H9 (cell line): ENCODE measurements around the gene UNC80. TPM values are rescaled to one million over a fixed set of nuclear protein-coding genes. Genes with fewer than 3 reads are reported as not detected.

Experiments used
- DNase-seq: peaks from one replicate; pipeline ENCODE4 v3.0.0-alpha.2; 2017
- H2AFZ ChIP-seq: one replicate; pipeline ENCODE4 v1.6.1; 2013; ENCODE audit warnings: mild to moderate bottlenecking, low read length, control low read depth, moderate library complexity
- H2AK5ac ChIP-seq: 2 replicates; pipeline ENCODE4 v1.6.1; 2013; ENCODE audit warnings: low read length, control low read depth, mixed read lengths; ENCODE audit not compliant: insufficient read length
- H2BK120ac ChIP-seq: one replicate; pipeline ENCODE4 v1.6.1; 2013; ENCODE audit warnings: low read depth, mild to moderate bottlenecking, low read length, control low read depth, inconsistent platforms; ENCODE audit not compliant: poor library complexity, severe bottlenecking
- H2BK12ac ChIP-seq: 2 replicates; pipeline ENCODE4 v1.6.1; 2013; ENCODE audit warnings: low read length, control low read depth, mixed read lengths, low read depth; ENCODE audit not compliant: insufficient read length
- H2BK15ac ChIP-seq: 2 replicates; pipeline ENCODE4 v1.6.1; 2013; ENCODE audit warnings: low read depth, low read length, control low read depth
- H2BK20ac ChIP-seq: one replicate; pipeline ENCODE4 v1.6.1; 2013; ENCODE audit warnings: low read depth, mild to moderate bottlenecking, low read length, control low read depth, inconsistent platforms; ENCODE audit not compliant: poor library complexity, severe bottlenecking
- H2BK5ac ChIP-seq: 2 replicates; pipeline ENCODE4 v1.6.1; 2013; ENCODE audit warnings: low read length, control low read depth, mixed read lengths; ENCODE audit not compliant: insufficient read length
- H3K14ac ChIP-seq: 2 replicates; pipeline ENCODE4 v1.6.1; 2013; ENCODE audit warnings: low read length, control low read depth; ENCODE audit not compliant: insufficient read depth
- H3K18ac ChIP-seq: 2 replicates; pipeline ENCODE4 v1.6.1; 2013; ENCODE audit warnings: low read depth, mild to moderate bottlenecking, mixed read lengths, low read length, control low read depth; ENCODE audit not compliant: insufficient read length
- H3K23ac ChIP-seq: 2 replicates; pipeline ENCODE4 v1.6.1; 2013; ENCODE audit warnings: low read length, control low read depth, mixed read lengths, low read depth; ENCODE audit not compliant: insufficient read length
- H3K23me2 ChIP-seq: 2 replicates; pipeline ENCODE4 v1.6.1; 2013; ENCODE audit warnings: low read depth, mild to moderate bottlenecking, mixed read lengths, low read length, control low read depth; ENCODE audit not compliant: insufficient read length, poor library complexity, severe bottlenecking
- H3K27ac ChIP-seq: 2 replicates; pipeline ENCODE4 v1.5.1; 2013; ENCODE audit warnings: low read length, control low read depth, mixed read lengths, low read depth; ENCODE audit not compliant: insufficient read length
- H3K27me3 ChIP-seq: 2 replicates; pipeline ENCODE4 v1.6.1; 2013; ENCODE audit warnings: low read length, control low read depth, inconsistent platforms; ENCODE audit not compliant: insufficient read depth
- H3K4ac ChIP-seq: 2 replicates; pipeline ENCODE4 v1.6.1; 2013; ENCODE audit warnings: low read depth, mild to moderate bottlenecking, control low read depth, inconsistent platforms, low read length, moderate library complexity
- H3K4me1 ChIP-seq: 2 replicates; pipeline ENCODE4 v1.6.1; 2013; ENCODE audit warnings: low read length, control low read depth, inconsistent platforms; ENCODE audit not compliant: insufficient read depth
- H3K4me2 ChIP-seq: 2 replicates; pipeline ENCODE4 v1.6.1; 2013; ENCODE audit warnings: low read length, control low read depth, mixed read lengths; ENCODE audit not compliant: insufficient read length, insufficient read depth
- H3K56ac ChIP-seq: 2 replicates; pipeline ENCODE4 v1.6.1; 2013; ENCODE audit warnings: low read depth, mild to moderate bottlenecking, mixed read lengths, low read length, control low read depth; ENCODE audit not compliant: insufficient read length
- H3K79me1 ChIP-seq: 2 replicates; pipeline ENCODE4 v1.6.1; 2013; ENCODE audit warnings: low read depth, mild to moderate bottlenecking, moderate library complexity, low read length, control low read depth, inconsistent platforms; ENCODE audit not compliant: insufficient read depth, poor library complexity, severe bottlenecking
- H3K79me2 ChIP-seq: 2 replicates; pipeline ENCODE4 v1.6.1; 2013; ENCODE audit warnings: low read length, control low read depth, inconsistent platforms; ENCODE audit not compliant: insufficient read depth
- H3K9ac ChIP-seq: 2 replicates; pipeline ENCODE4 v1.6.1; 2013; ENCODE audit warnings: low read length, control low read depth, mixed read lengths; ENCODE audit not compliant: insufficient read length; ENCODE audit errors: extremely low read depth
- H3K9me3 ChIP-seq: one replicate; pipeline ENCODE4 v1.6.1; 2013; ENCODE audit warnings: low read depth, low read length, inconsistent platforms; ENCODE audit not compliant: control insufficient read depth
- H3T11ph ChIP-seq: one replicate; pipeline ENCODE4 v1.6.1; 2013; ENCODE audit warnings: mild to moderate bottlenecking, low read length, control low read depth, inconsistent platforms
- H4K20me1 ChIP-seq: one replicate; pipeline ENCODE4 v1.6.1; 2013; ENCODE audit not compliant: control insufficient read depth, insufficient read length, insufficient read depth
- H4K5ac ChIP-seq: 2 replicates; pipeline ENCODE4 v1.6.1; 2013; ENCODE audit warnings: low read depth, mild to moderate bottlenecking, mixed read lengths, low read length, control low read depth; ENCODE audit not compliant: insufficient read length
- H4K8ac ChIP-seq: replicated peaks from 2 replicates; pipeline ENCODE4 v1.6.1; 2013; ENCODE audit warnings: low read length, control low read depth, mixed read lengths, low read depth; ENCODE audit not compliant: insufficient read length
- H4K91ac ChIP-seq: 2 replicates; pipeline ENCODE4 v1.6.1; 2013; ENCODE audit warnings: low read depth, mild to moderate bottlenecking, moderate library complexity, mixed read lengths, low read length, control low read depth; ENCODE audit not compliant: insufficient read length
- H3K27ac Mint-ChIP-seq, 3 experiments: 2 replicates in 2 of 3; 3 replicates in 1 of 3; pipeline ENCODE4 v1.8.0; 2020 to 2021; ENCODE audit warnings: mixed read lengths in 3 of 3, mild to moderate bottlenecking in 1 of 3, moderate library complexity in 1 of 3
- H3K27me3 Mint-ChIP-seq: 2 replicates; pipeline ENCODE4 v1.8.0; 2021; ENCODE audit warnings: low read depth, mild to moderate bottlenecking, moderate library complexity, mixed read lengths
- H3K36me3 Mint-ChIP-seq, 3 experiments: 2 replicates in 2 of 3; 3 replicates in 1 of 3; pipeline ENCODE4 v1.8.0; 2020 to 2021; ENCODE audit warnings: low read depth in 3 of 3, mixed read lengths in 3 of 3; ENCODE audit not compliant: insufficient read depth in 1 of 3
- H3K4me1 Mint-ChIP-seq, 2 experiments: 2 replicates each; pipeline ENCODE4 v1.8.0; 2020; ENCODE audit warnings: mixed read lengths in 2 of 2
- H3K4me3 Mint-ChIP-seq, 2 experiments: 2 replicates in 1 of 2; 3 replicates in 1 of 2; pipeline ENCODE4 v1.8.0; 2020 to 2021; ENCODE audit warnings: mild to moderate bottlenecking in 2 of 2, mixed read lengths in 2 of 2, moderate library complexity in 1 of 2
- H3K9me3 Mint-ChIP-seq, 2 experiments: 2 replicates in 1 of 2; 3 replicates in 1 of 2; pipeline ENCODE4 v1.8.0; 2020; ENCODE audit warnings: mild to moderate bottlenecking in 2 of 2, mixed read lengths in 2 of 2, moderate library complexity in 1 of 2
- CTCF ChIP-seq: fragments of 200-600 bp; sonication (generic); conservative IDR thresholded peaks from 3 replicates; pipeline ENCODE4 v1.8.0; 2021; ENCODE audit warnings: antibody characterized with exemption, mild to moderate bottlenecking
- WGBS: extraction: QIAGEN DNeasy Blood & Tissue Kit; methylation state at CpG from one replicate; pipeline ENCODE4 v1.1.7; 2013; ENCODE audit warnings: missing lambda C conversion rate, low lambda C conversion rate, mixed read lengths; ENCODE audit not compliant: insufficient read length; ENCODE audit errors: extremely low coverage; 5-methylcytosine and 5-hydroxymethylcytosine counted together
- total RNA-seq: library from RNA; stranded (reverse); gene quantifications from 2 replicates; pipeline ENCODE4 v1.2.1, GENCODE V29; 2021

Gene UNC80
- total RNA-seq, 1 experiment from 2014 or later, result 0.52 TPM

- no peak; the same call in 2 of the 3 replicates for TF ChIP-seq CTCF
- H4K5ac ChIP-seq, result no peak overlapping the region
- Mint-ChIP-seq H3K36me3 (peaks cover 0 to 2% (median 2%) of the 10 kb centered on the region in 3 experiments; a peak in 2 of 7 replicates), H3K27ac (no peak overlapping the region), H3K9me3 (no peaks in the 10 kb centered on the region), H3K4me1 (peaks cover 0 to 4% of the 10 kb centered on the region in 2 experiments; a peak in 2 of 4 replicates), H3K4me3 (no peak overlapping the region), H3K27me3 (peaks cover 8% of the 10 kb centered on the region; the same call in 1 of the 2 replicates)
- no peak overlapping the region for H2BK5ac ChIP-seq
- no peak overlapping the region for H2BK12ac ChIP-seq
- H3K79me2 ChIP-seq, result no peaks in the 10 kb centered on the region
- H2BK15ac ChIP-seq, result no peak overlapping the region
- H3K27ac ChIP-seq, result no peak overlapping the region
- no peak overlapping the region for H3K4me2 ChIP-seq
- no peak overlapping the region for H3K18ac ChIP-seq
- no peaks in the 10 kb centered on the region for H4K20me1 ChIP-seq
- no peak overlapping the region for H3K9ac ChIP-seq
- H3K27me3 ChIP-seq, result no peaks in the 10 kb centered on the region
- H4K8ac ChIP-seq, result no peak overlapping the region
- no peak overlapping the region for H2BK120ac ChIP-seq
- no peaks in the 10 kb centered on the region for H3K4me1 ChIP-seq
- no peak overlapping the region for H3T11ph ChIP-seq
- no peak overlapping the region for H2AK5ac ChIP-seq
- H3K23ac ChIP-seq, result no peak overlapping the region
- no peak overlapping the region for H3K56ac ChIP-seq
- no peak overlapping the region for H4K91ac ChIP-seq
- no CpG with 5 or more reads among the region's 3 CpGs for WGBS
- H3K9me3 ChIP-seq, result no peaks in the 10 kb centered on the region
- no peaks in the 10 kb centered on the region for H3K23me2 ChIP-seq
- H2AFZ ChIP-seq, result no peak overlapping the region
- H3K14ac ChIP-seq, result no peak overlapping the region
- no peak for DNase-seq
- H3K4ac ChIP-seq, result no peak overlapping the region
- no peaks in the 10 kb centered on the region for H3K79me1 ChIP-seq
- no peak overlapping the region for H2BK20ac ChIP-seq
Measured at GRCh38 chr2:209936106-209936666, 164.6 kb downstream of the UNC80 start.
